Stimulated activated CD4-positive, alpha-beta T cell treated with anti-CD3 and anti-CD28 coated beads, TNF-alpha, amount 100 ng/mL, for 24 hours (primary cell): Measurements from ENCODE around the gene RALA.
"Not testable (repeated sequence)": the region's sequence is repeated elsewhere in the genome, so short reads cannot be mapped to it uniquely, and the experiment has no call there.

Experiments
- DNase-seq, 3 experiments: peaks; one replicate each; pipeline ENCODE4 v3.0.0-alpha.2; 2020; ENCODE audit warnings: low read depth in 3 of 3

Gene RALA

GRCh38 chr7:39727231-39728012 lies 104.0 kb downstream of the RALA start:
- DNase-seq: no peak

GRCh38 chr7:39732837-39733804 lies 109.7 kb downstream of the RALA start:
- peak; percentile 97 to 99 (median 97) for DNase-seq

GRCh38 chr7:39733881-39734632 lies 110.7 kb downstream of the RALA start:
- DNase-seq: no peak

GRCh38 chr7:39734633-39735004 lies 111.2 kb downstream of the RALA start:
- DNase-seq: no peak

GRCh38 chr7:39735903-39736302 lies 112.5 kb downstream of the RALA start:
- no peak for DNase-seq

GRCh38 chr7:39741942-39742623 lies 118.7 kb downstream of the RALA start:
- DNase-seq: peak in 1 of 3 experiments; percentile 41

- no peak for DNase-seq
Observed at GRCh38 chr7:39744620-39745019, 121.2 kb downstream of the RALA start.

GRCh38 chr7:39745320-39745719 lies 121.9 kb downstream of the RALA start:
- DNase-seq: no peak

- DNase-seq: peak; percentile 33 to 40 (median 38)
Observed at GRCh38 chr7:39746103-39746819, 122.9 kb downstream of the RALA start.

- no peak for DNase-seq
Observed at GRCh38 chr7:39749177-39749576, 125.8 kb downstream of the RALA start.

- DNase-seq: no peak
Observed at GRCh38 chr7:39749717-39750116, 126.3 kb downstream of the RALA start.

- DNase-seq: no peak
Observed at GRCh38 chr7:39750253-39751077, 127.1 kb downstream of the RALA start.

GRCh38 chr7:39753237-39753636 lies 129.9 kb downstream of the RALA start:
- not testable (repeated sequence) for DNase-seq

GRCh38 chr7:39753823-39754325 lies 130.5 kb downstream of the RALA start:
- no peak for DNase-seq

GRCh38 chr7:39754326-39755120 lies 131.2 kb downstream of the RALA start:
- no peak for DNase-seq

GRCh38 chr7:39757604-39758003 lies 134.2 kb downstream of the RALA start:
- DNase-seq: no peak
